ENCODE results near the gene IMP3. TPM values are rescaled to one million over a fixed set of nuclear protein-coding genes. Genes with fewer than 3 reads are reported as not detected.
"Not testable (repeated sequence)": the region's sequence is repeated elsewhere in the genome, so short reads cannot be mapped to it uniquely, and the experiment has no call there.

Gene IMP3, protein sequence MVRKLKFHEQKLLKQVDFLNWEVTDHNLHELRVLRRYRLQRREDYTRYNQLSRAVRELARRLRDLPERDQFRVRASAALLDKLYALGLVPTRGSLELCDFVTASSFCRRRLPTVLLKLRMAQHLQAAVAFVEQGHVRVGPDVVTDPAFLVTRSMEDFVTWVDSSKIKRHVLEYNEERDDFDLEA
- total RNA-seq: 100 to 1,000 TPM in 1 of 2 donors, 10 to 100 TPM in 1; 98.3 to 113 TPM

DNA sequence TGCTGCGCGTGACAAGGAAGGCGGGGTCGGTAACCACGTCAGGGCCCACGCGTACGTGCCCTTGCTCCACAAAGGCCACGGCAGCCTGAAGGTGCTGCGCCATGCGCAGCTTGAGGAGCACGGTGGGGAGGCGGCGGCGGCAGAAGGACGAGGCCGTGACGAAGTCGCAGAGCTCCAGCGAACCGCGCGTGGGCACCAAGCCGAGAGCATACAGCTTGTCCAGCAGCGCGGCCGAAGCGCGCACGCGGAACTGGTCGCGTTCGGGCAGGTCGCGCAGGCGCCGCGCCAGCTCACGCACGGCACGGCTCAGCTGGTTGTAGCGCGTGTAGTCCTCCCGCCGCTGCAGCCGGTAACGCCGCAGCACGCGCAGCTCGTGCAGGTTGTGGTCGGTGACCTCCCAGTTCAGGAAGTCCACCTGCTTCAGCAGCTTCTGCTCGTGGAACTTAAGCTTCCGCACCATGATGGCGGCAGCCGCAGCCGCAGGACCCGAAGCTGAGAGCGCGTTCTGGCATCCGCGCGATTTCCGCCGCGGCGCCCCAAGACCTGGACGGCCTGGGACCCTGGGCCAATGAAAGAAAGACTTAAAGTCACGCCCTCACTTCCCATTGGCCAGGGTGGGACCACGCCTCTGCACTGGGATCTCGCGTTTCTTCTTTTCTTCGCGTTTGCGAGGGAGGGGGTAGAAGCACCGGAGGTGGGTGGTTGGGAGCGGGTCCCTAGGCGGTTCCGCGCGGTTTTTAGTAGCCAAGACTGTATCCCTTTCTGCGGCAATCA is at the start of gene IMP3:
TSS of gene IMP3 (minus strand) at position 516 of the 774 bp plus-strand sequence. CDS start at position 460, 56 bp downstream.
- peak within 1 kb of the TSS; percentile 96 for H3K27ac Mint-ChIP-seq
- peaks cover 33% of the 10 kb centered on the region for H3K36me3 Mint-ChIP-seq (ENCODE audit: low read depth)
- peaks cover 9% of the 10 kb centered on the region for H3K4me1 Mint-ChIP-seq
- peak; percentile 93 for ATAC-seq (replicated peaks)
- H3K27me3 Mint-ChIP-seq: no peaks in the 10 kb centered on the region
- H3K9me3 Mint-ChIP-seq: no peaks in the 10 kb centered on the region
- peak within 1 kb of the TSS; percentile 98 for H3K4me3 Mint-ChIP-seq

DNA sequence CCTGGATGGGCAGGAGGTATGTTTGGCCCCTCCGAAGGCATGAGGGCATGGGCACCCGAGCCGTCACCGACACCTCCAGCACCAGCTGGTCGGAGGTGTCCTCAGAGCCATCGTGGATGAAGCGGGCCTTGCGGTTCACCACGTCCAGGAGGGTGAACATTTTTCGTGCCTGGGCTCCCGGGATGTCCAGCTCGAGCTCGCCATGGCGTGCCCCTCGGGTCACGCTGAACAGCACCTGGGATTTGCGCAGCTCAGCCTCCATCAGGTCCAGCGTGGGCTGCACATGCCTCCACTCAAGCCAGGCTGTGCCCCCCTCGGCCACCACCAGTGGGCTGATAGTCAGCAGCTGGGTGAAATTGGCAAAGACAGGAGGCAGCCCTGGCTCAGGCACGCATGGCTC is 49.4 kb upstream of the IMP3 start:
- ATAC-seq (replicated peaks); H3K4me1 Mint-ChIP-seq; H3K27ac Mint-ChIP-seq; H3K27me3 Mint-ChIP-seq; H3K9me3 Mint-ChIP-seq; H3K36me3 Mint-ChIP-seq (ENCODE audit: low read depth); H3K4me3 Mint-ChIP-seq: not testable (repeated sequence)

DNA sequence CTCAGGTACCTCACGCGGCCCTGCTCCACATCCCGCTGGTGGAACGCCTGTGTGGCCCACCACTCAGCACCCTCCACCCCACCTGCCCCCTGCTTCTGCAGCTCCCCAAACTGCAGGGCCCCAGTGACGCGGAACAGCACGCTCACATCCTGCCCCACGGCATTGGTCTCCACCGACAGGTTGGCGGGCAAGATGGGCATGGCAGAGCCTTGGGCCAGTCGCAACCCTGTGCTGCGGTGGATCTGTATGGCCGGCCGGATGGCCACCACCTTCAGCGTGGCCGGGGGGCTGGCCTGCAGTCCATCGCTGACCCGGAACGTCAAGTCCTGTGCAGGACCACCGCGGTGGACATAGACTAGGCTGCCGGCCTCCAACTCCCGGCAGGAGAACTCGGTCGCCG is 48.8 kb upstream of the IMP3 start:
- H3K36me3 Mint-ChIP-seq (ENCODE audit: low read depth): no peaks in the 10 kb centered on the region
- no peak for ATAC-seq (replicated peaks)

DNA sequence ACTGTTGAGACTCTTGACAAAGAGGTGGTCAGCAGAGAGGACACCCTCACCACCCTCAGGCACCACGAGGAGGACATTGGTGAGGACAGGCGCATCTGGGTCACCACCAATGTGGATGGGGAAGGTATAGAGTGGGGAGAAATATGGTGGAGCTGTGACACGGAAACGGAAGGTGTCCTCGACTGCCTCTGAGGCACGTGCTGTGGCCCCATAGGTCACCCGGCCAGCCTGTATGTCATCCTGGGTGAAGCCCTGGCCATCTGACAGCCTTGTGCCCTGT is 48.2 kb upstream of the IMP3 start:
- Mint-ChIP-seq H3K36me3 (ENCODE audit: low read depth) (no peaks in the 10 kb centered on the region), H3K9me3 (no peaks in the 10 kb centered on the region), H3K27me3 (peaks cover 6% of the 10 kb centered on the region)

More for the DNA sequence above, 48.8 kb upstream of the IMP3 start:
- Mint-ChIP-seq H3K9me3 (no peaks in the 10 kb centered on the region), H3K4me1 (no peaks in the 10 kb centered on the region), H3K4me3 (no peak overlapping the region), H3K27me3 (peaks cover 6% of the 10 kb centered on the region), H3K27ac (no peak overlapping the region)

DNA sequence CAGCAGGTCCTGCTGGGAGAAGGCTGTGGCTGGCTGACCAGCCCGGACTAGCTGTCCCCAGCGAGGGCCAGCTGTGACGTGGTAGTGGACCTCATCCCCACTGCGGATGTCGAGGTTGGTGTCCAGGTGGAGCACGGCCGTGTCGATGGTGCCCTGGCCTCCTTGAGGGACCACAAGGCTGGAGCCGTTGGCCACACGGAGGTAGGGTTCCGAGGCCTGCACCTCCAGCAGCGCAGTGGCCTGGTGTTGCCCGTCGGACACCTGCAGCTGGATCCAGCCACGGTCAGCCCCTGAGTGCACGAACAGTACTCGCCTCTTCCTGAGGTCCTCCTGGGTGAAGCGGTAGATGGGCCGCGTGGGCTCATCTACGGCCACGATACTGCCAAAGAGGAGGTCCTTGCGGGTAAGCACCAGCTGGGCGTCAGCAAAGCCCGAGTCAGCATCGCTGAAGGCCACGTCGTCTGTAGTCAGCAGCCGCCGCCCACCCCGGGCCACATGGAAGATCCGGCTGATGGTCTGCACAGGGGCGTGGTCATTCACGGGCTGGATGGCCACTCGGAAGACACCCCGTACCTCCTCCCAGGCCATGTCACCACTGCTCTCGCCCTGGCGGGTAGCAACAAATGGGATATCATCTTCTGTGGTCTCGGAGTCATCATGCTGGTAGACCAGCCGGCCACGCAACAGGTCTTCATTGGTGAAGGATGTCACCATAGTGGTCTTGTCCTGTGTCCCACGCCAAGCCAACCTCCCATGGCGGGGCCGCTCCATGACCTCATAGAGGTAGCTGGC is 47.7 kb upstream of the IMP3 start:
- no peaks in the 10 kb centered on the region for H3K9me3 Mint-ChIP-seq
- no peak overlapping the region for H3K27ac Mint-ChIP-seq
- H3K4me3 Mint-ChIP-seq: no peak overlapping the region
- H3K36me3 Mint-ChIP-seq (ENCODE audit: low read depth): no peaks in the 10 kb centered on the region
- no peaks in the 10 kb centered on the region for H3K4me1 Mint-ChIP-seq
- no peak for ATAC-seq (replicated peaks)
- peaks cover 6% of the 10 kb centered on the region for H3K27me3 Mint-ChIP-seq

More for the DNA sequence above, 48.2 kb upstream of the IMP3 start:
- no peak for ATAC-seq (replicated peaks)
- Mint-ChIP-seq H3K4me1 (no peaks in the 10 kb centered on the region), H3K4me3 (no peak overlapping the region), H3K27ac (no peak overlapping the region)

DNA sequence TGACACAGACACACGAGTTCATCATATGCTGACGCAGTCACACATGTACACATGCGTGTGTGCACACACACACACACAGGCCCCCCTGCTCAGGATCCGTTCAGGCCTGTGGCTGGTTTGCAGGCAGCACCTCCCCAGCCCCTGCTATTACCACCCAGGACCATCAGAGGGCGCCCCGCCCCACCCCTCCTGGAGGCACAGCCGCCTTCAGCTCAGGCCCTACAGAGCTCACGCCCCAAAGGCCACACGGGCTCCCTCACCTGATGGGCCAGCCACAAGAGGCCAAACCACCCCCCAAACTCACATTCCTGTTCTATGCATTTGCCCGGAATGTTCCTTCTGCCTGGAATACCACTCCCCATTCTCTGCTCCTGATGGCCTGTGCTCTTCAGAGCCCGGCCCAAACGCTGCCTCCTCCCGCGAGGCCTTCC is 46.2 kb upstream of the IMP3 start:
- not testable (repeated sequence) for H3K4me3 Mint-ChIP-seq; H3K36me3 Mint-ChIP-seq (ENCODE audit: low read depth); H3K4me1 Mint-ChIP-seq; H3K27ac Mint-ChIP-seq; H3K9me3 Mint-ChIP-seq; H3K27me3 Mint-ChIP-seq
- peak; percentile 82 for ATAC-seq (replicated peaks)

DNA sequence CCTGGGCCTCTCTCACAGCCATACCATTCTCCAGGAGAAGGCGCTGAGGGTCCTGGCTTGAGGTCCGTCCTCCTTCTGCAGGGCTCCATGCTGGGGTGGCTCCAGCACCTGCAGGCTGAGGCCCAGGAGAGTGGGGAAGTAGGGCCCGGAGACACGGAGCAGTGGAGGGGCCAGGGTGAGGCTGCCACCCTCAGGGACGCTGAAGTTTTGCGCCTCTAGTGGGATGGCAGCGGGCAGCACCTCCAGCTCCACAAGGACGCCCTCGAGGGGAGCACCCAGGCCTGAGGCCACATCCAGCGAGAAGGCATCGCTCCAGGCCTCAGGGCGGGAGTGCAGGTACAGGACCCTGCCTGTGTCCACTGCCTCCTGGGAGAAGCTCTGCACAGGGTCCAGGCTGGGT is 45.2 kb upstream of the IMP3 start:
- Mint-ChIP-seq H3K4me1 (no peaks in the 10 kb centered on the region), H3K27ac (no peak overlapping the region), H3K9me3 (no peaks in the 10 kb centered on the region), H3K36me3 (ENCODE audit: low read depth) (no peaks in the 10 kb centered on the region), H3K27me3 (no peaks in the 10 kb centered on the region), H3K4me3 (no peak overlapping the region)
- no peak for ATAC-seq (replicated peaks)

DNA sequence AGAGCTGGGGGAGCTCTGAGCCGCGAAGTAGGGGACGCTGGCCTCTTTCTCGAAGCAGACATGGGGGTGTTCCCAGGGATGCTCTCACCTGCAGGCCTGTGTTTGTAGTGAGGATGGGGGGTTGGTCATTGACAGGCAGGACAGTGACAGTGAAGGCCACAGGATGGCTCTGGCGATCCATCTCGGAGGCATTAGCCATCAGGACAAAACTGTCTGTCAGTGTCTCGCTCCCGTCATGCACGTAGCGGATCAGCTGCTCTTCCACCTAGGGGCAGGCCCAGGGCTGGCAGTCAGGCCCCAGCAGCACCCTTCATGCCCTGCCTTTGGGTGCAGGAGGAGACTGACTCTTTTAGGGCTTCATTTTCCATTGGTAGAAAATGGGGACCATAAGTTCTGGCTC is 44.6 kb upstream of the IMP3 start:
- H3K27ac Mint-ChIP-seq: no peak overlapping the region
- H3K27me3 Mint-ChIP-seq: no peaks in the 10 kb centered on the region
- H3K9me3 Mint-ChIP-seq: no peaks in the 10 kb centered on the region
- H3K36me3 Mint-ChIP-seq (ENCODE audit: low read depth): no peaks in the 10 kb centered on the region
- H3K4me1 Mint-ChIP-seq: no peaks in the 10 kb centered on the region
- no peak overlapping the region for H3K4me3 Mint-ChIP-seq
- ATAC-seq (replicated peaks): no peak

DNA sequence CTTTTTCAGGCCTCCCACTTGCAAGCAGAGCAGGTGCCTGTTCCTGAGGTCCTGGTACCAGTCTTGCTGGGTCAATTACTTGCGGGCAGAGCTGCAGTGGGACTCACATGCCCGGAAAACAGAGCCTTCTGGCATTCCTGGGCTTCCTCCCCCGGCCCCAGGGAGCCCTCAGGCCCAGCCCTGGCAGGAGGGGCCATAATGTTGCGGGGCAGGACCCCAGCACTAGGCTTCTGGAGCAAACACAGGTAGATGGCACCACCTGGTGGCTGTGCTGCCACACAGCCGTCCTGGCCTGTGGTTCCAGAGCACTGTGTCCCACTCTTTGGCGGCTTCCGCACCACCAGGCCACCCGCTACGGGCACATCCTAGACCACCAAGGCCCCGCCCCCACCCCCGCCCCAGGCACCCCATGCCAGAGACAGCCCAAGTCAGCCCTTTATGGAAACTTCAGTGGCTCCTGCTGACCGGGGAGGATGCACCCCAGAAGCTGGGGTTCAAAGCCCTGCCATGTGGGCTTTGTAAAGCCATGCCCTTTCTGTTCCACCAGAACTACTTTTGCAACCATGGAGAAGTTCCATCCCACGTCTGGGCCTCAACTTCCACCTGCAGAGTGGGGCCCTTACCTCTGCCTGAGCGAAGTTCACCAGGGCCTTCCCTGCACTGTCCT is 43.8 kb upstream of the IMP3 start:
- ATAC-seq (replicated peaks): peak; percentile 85
- not testable (repeated sequence) for H3K9me3 Mint-ChIP-seq; H3K4me1 Mint-ChIP-seq; H3K27ac Mint-ChIP-seq; H3K36me3 Mint-ChIP-seq (ENCODE audit: low read depth); H3K27me3 Mint-ChIP-seq; H3K4me3 Mint-ChIP-seq

DNA sequence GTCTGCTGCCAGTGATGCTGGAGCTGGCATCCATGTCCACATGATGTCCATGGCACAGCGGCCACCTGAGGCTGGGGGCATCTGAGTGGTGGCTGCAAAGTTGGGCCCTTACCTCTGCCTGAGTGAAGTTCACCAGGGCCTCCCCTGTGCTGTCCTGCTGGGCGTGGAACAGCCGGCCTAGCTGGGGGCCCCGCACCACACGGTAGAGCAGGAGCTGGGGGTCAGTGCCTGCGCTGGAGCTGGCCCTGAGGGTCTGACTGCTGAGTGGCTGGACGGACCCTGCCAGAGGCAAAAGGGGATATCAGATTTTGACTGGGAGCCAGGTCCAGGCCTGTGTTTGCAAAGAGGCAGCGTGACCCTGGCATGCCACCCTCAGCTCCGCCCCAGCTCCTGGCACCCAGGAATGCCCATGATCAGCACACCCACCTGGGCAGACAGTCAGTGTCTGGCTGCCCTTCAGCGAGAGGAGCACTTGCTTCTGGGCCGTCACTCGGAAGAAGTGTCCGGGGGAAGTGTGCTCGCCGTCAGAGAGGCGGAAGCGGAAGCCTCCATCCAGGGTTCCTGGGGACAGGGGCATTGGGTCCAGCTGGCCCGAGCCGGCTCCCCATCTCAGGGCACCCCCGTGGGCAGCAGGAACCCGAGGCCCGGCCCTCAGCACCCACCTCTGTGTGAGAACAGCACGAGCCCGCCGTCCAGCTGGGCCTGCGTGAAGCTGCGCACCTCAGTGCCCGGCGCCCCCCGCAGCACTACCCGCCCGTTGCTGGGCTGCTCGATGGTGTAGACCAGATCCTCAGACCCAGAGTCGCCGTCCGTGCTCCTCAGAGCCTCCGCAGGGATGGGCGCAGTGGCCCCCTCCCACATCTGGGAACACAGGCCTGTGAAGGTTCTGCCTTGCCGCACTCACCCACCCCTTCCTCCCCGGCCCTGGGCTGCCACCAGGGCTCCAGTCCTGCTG is 42.4 kb upstream of the IMP3 start:
- H3K4me1 Mint-ChIP-seq: no peaks in the 10 kb centered on the region
- no peaks in the 10 kb centered on the region for H3K36me3 Mint-ChIP-seq (ENCODE audit: low read depth)
- H3K9me3 Mint-ChIP-seq: no peaks in the 10 kb centered on the region
- ATAC-seq (replicated peaks): no peak
- H3K27me3 Mint-ChIP-seq: no peaks in the 10 kb centered on the region
- H3K27ac Mint-ChIP-seq: no peak overlapping the region
- no peak overlapping the region for H3K4me3 Mint-ChIP-seq

DNA sequence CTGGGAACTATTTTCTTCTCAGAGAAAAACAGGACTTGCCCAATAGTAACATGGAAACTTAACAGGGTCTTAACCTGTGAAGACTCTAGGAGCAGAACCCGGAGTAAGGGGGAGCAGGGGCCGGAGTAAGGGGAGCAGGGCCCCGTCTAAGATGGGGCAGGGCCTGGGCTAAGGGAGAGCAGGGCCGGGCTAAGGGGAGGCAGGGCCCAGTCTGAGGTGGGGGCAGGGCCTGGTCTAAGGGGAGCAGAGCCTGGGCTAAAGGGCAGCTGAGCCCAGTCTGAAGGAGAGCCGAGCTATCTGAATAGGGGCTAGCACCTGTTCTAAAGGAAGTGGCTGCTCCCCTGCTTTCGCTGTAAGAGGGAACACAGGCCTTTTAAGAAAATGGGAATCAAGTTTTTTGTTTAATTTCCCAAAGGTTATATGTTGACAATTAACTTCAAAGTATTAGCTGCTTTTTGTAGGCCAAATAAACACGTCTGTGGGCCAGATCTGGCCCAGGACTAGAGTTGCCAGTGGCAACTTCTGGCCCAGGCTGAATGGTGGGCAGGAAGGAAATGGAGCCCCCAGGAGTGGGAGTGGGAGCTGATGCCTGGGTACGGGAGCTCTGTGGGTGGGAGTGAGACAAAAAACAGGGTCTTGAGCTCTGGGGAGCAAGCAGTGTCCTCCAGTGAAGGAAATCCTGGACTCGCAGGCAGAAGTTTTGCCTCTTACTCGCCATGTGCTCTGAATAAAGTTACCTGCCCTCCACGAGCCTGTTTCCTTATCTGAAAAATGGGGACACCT is 40.2 kb upstream of the IMP3 start:
- no peaks in the 10 kb centered on the region for H3K36me3 Mint-ChIP-seq (ENCODE audit: low read depth)
- no peak overlapping the region for H3K4me3 Mint-ChIP-seq
- no peaks in the 10 kb centered on the region for H3K4me1 Mint-ChIP-seq
- no peaks in the 10 kb centered on the region for H3K27me3 Mint-ChIP-seq
- no peak for ATAC-seq (replicated peaks)
- peak overlapping the region; percentile 29 for H3K27ac Mint-ChIP-seq
- H3K9me3 Mint-ChIP-seq: no peaks in the 10 kb centered on the region

DNA sequence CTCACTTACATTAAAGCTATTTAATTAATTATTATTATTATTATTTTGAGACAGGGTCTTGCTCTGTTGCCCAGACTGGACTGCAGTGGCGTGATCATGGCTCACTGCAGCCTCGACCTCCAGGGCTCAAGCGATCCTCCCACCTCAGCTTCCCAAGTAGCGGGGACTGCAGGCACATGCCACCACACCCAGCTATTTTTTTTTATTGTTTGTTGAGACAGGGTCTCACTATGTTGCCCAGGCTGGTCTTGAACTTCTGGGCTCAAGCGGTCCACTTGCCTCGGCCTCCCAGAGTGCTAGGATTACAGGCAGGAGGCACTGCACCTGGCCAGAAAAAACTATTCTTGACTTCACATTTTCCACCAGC is 38.3 kb upstream of the IMP3 start:
- H3K36me3 Mint-ChIP-seq (ENCODE audit: low read depth); H3K4me3 Mint-ChIP-seq; H3K27me3 Mint-ChIP-seq; H3K27ac Mint-ChIP-seq; H3K9me3 Mint-ChIP-seq; ATAC-seq (replicated peaks); H3K4me1 Mint-ChIP-seq: not testable (repeated sequence)
